Astrocyte (in vitro differentiated cells and primary cell): Measurements from ENCODE around the gene EID2B. TPM values are rescaled to one million over a fixed set of nuclear protein-coding genes. Genes with fewer than 3 reads are reported as not detected.

Experiments
- DNase-seq: peaks from one replicate; pipeline ENCODE4 v3.0.0-alpha.2; 2010; ENCODE audit warnings: low read depth
- FAIRE-seq: peaks from 2 replicates; lab custom pipeline; 2011; peaks lifted over from hg19 to GRCh38; lab: Jason Lieb, UNC
- H2AFZ ChIP-seq: 2 replicates; pipeline ENCODE4 v1.6.0; 2012; ENCODE audit warnings: low read depth, low read length, inconsistent platforms
- H3K27ac ChIP-seq: 2 replicates; pipeline ENCODE4 v1.5.1; 2011; ENCODE audit warnings: low read depth, low read length, inconsistent platforms
- H3K27me3 ChIP-seq: 2 replicates; pipeline ENCODE4 v1.6.0; 2011; ENCODE audit warnings: low read length, inconsistent platforms; ENCODE audit not compliant: insufficient read depth
- H3K36me3 ChIP-seq: 2 replicates; pipeline ENCODE4 v1.5.1; 2011; ENCODE audit warnings: low read length, inconsistent platforms; ENCODE audit not compliant: insufficient read depth
- H3K4me1 ChIP-seq: 2 replicates; pipeline ENCODE4 v1.5.1; 2011; ENCODE audit warnings: low read length, inconsistent platforms; ENCODE audit not compliant: insufficient read depth
- H3K4me2 ChIP-seq: 2 replicates; pipeline ENCODE4 v1.6.0; 2012; ENCODE audit warnings: low read length, inconsistent platforms
- H3K4me3 ChIP-seq: 2 replicates; pipeline ENCODE4 v1.5.1; 2011; ENCODE audit warnings: low read depth, mild to moderate bottlenecking, low read length, inconsistent platforms; ENCODE audit not compliant: insufficient read depth
- H3K79me2 ChIP-seq: 2 replicates; pipeline ENCODE4 v1.6.0; 2012; ENCODE audit warnings: mild to moderate bottlenecking, low read length, inconsistent platforms; ENCODE audit not compliant: insufficient read depth
- H3K9ac ChIP-seq: 2 replicates; pipeline ENCODE4 v1.6.0; 2012; ENCODE audit warnings: mild to moderate bottlenecking, low read length, inconsistent platforms
- H3K9me3 ChIP-seq: 2 replicates; pipeline ENCODE4 v1.5.1; 2012; ENCODE audit warnings: low read depth, mild to moderate bottlenecking, low read length, inconsistent platforms; ENCODE audit not compliant: insufficient read depth
- H4K20me1 ChIP-seq: 2 replicates; pipeline ENCODE4 v1.6.0; 2012; ENCODE audit warnings: low read length, inconsistent platforms; ENCODE audit not compliant: insufficient read depth
- H3K27ac Mint-ChIP-seq: one replicate; pipeline ENCODE4 v1.8.0; 2021; ENCODE audit warnings: mild to moderate bottlenecking, mixed read lengths; ENCODE audit not compliant: unreplicated experiment
- H3K27me3 Mint-ChIP-seq: one replicate; pipeline ENCODE4 v1.8.0; 2021; ENCODE audit warnings: low read depth, mixed read lengths; ENCODE audit not compliant: unreplicated experiment
- H3K36me3 Mint-ChIP-seq: one replicate; pipeline ENCODE4 v1.8.0; 2021; ENCODE audit warnings: low read depth, mixed read lengths; ENCODE audit not compliant: unreplicated experiment
- H3K4me1 Mint-ChIP-seq: one replicate; pipeline ENCODE4 v1.8.0; 2021; ENCODE audit warnings: low read depth, mixed read lengths; ENCODE audit not compliant: unreplicated experiment
- H3K4me3 Mint-ChIP-seq: one replicate; pipeline ENCODE4 v1.8.0; 2021; ENCODE audit warnings: mild to moderate bottlenecking, moderate library complexity, mixed read lengths; ENCODE audit not compliant: unreplicated experiment
- H3K9me3 Mint-ChIP-seq: one replicate; pipeline ENCODE4 v1.8.0; 2021; ENCODE audit warnings: mild to moderate bottlenecking, mixed read lengths; ENCODE audit not compliant: unreplicated experiment
- CTCF ChIP-seq: IDR thresholded peaks from 2 replicates; pipeline ENCODE4 v1.5.1; 2011; ENCODE audit warnings: low read depth, mild to moderate bottlenecking, inconsistent platforms, low read length, moderate library complexity; ENCODE audit not compliant: insufficient read depth
- EZH2 ChIP-seq: IDR thresholded peaks from 2 replicates; pipeline ENCODE4 v1.6.1; 2012; ENCODE audit warnings: mild to moderate bottlenecking, low read length, inconsistent platforms; ENCODE audit not compliant: insufficient read depth
- total RNA-seq: library from RNA; stranded (reverse); gene quantifications from 2 replicates; pipeline ENCODE4 v1.2.1, GENCODE V29; 2021

Gene EID2B
- total RNA-seq, 1 donor from 2014 or later, result 2.6 TPM

- Histone ChIP-seq H3K27ac (no peak overlapping the region), H3K4me1 (no peaks in the 10 kb centered on the region), H2AFZ (no peak overlapping the region), H3K9me3 (no peaks in the 10 kb centered on the region), H3K79me2 (no peaks in the 10 kb centered on the region), H3K4me2 (no peak overlapping the region), H4K20me1 (no peaks in the 10 kb centered on the region), H3K9ac (no peak overlapping the region), H3K4me3 (no peak overlapping the region), H3K36me3 (no peaks in the 10 kb centered on the region), H3K27me3 (peaks cover 3% of the 10 kb centered on the region)
- FAIRE-seq (no peak), DNase-seq (no peak)
- H3K9me3 Mint-ChIP-seq, result no peaks in the 10 kb centered on the region
- H3K4me1 Mint-ChIP-seq, result peaks cover 2% of the 10 kb centered on the region
- no peak overlapping the region for H3K27ac Mint-ChIP-seq
- no peak for TF ChIP-seq EZH2
- no peak for TF ChIP-seq CTCF
- H3K36me3 Mint-ChIP-seq, result no peaks in the 10 kb centered on the region
- H3K4me3 Mint-ChIP-seq, result no peak overlapping the region
- H3K27me3 Mint-ChIP-seq, result peaks cover 27% of the 10 kb centered on the region
Observed at GRCh38 chr19:39544911-39545310, 12.3 kb upstream of the EID2B start.

DNA sequence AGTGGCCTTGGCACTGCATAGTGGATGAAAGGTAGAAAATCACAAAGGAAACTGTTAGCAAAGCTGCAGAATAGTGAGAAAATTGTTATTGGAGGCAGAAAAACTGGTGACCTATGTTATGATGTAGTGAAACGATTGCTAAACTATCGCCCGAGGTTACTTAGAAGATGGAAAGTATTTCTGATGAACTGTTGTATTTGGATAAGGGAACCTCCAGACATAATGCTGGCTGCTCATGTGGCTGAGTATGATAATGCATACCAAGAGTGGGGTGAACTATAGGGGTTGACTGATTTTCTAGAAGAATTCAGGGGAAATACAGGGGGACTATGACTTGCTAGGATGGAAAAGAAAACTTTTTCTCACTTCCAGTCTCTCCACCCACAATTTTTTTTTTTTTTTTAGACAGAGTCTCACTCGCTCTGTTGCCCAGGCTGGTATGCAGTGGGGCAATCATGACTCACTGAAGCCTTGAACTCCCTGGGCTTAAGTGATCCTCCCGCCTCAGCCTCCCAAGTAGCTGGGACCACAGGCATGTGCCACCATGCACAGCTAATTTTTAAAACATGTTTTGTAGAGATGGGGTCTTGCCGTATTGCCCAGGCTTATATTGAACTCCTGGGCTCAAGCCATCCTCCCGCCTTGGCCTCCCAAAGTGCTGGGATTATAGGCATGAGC, 11.7 kb upstream of the EID2B start:
- DNase-seq (no peak), FAIRE-seq (no peak)
- Histone ChIP-seq H3K36me3 (no peaks in the 10 kb centered on the region), H3K27me3 (peaks cover 3% of the 10 kb centered on the region), H3K4me3 (no peak overlapping the region), H3K9ac (no peak overlapping the region), H4K20me1 (no peaks in the 10 kb centered on the region), H3K27ac (no peak overlapping the region), H3K9me3 (no peaks in the 10 kb centered on the region), H3K4me1 (peaks cover under 1% of the 10 kb centered on the region), H2AFZ (no peak overlapping the region), H3K4me2 (no peak overlapping the region), H3K79me2 (peaks cover 3% of the 10 kb centered on the region)
- peaks cover 25% of the 10 kb centered on the region for H3K27me3 Mint-ChIP-seq
- no peak overlapping the region for H3K27ac Mint-ChIP-seq
- TF ChIP-seq EZH2, result no peak
- TF ChIP-seq CTCF, result no peak
- H3K9me3 Mint-ChIP-seq, result no peaks in the 10 kb centered on the region
- H3K4me1 Mint-ChIP-seq, result peaks cover 2% of the 10 kb centered on the region
- H3K36me3 Mint-ChIP-seq, result no peaks in the 10 kb centered on the region
- H3K4me3 Mint-ChIP-seq, result no peak overlapping the region

DNA sequence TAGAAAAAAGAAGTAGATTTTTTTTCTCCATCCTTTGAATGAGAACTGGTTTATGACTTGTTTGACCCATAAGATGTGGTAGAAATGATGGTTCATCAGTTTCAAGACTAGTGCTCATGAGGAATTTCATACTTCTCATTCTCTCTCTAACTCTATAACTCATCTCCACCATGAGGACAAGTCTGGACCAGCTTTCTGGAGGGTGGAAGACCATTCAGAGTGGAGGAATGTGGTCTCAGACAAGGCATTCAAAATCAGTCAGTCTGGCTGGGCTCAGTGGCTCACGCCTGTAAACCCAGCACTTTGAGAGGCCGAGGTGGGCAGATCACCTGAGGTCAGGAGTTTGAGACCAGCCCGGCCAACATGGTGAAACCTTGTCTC, 10.8 kb upstream of the EID2B start:
- Histone ChIP-seq H3K79me2 (peaks cover 12% of the 10 kb centered on the region), H3K4me1 (peaks cover 10% of the 10 kb centered on the region), H3K27ac (no peak overlapping the region), H3K27me3 (peaks cover 3% of the 10 kb centered on the region), H3K9me3 (no peaks in the 10 kb centered on the region), H2AFZ (no peak overlapping the region), H3K4me3 (no peak overlapping the region), H4K20me1 (peaks cover 7% of the 10 kb centered on the region), H3K4me2 (no peak overlapping the region), H3K9ac (no peak overlapping the region), H3K36me3 (no peaks in the 10 kb centered on the region)
- Mint-ChIP-seq H3K27ac (no peak overlapping the region), H3K36me3 (no peaks in the 10 kb centered on the region), H3K4me1 (peaks cover 2% of the 10 kb centered on the region), H3K27me3 (peaks cover 21% of the 10 kb centered on the region), H3K9me3 (no peaks in the 10 kb centered on the region), H3K4me3 (no peak overlapping the region)
- TF ChIP-seq EZH2 (no peak), CTCF (no peak)
- FAIRE-seq, result no peak
- no peak for DNase-seq
